ENCODE measurements around the gene SLC7A5.

- no peak for TF ChIP-seq EZH2phosphoT487 (IDR thresholded peaks at IDR 0.05; ENCODE audit: insufficient read depth, low read depth)
- no peak for TF ChIP-seq EZH2 (IDR thresholded peaks at IDR 0.05; ENCODE audit: insufficient read depth, poor library complexity, severe bottlenecking)
Observed at GRCh38 chr16:87849419-87850008, 19.8 kb downstream of the SLC7A5 start.
